Erythroblast (primary cell): ENCODE data around the gene ZBTB38.

Experiments used
- DNase-seq, 2 experiments: peaks; one replicate each; lab custom pipeline; 2025; lab: John Stamatoyannopoulos, UW
- GATA1 ChIP-seq: IDR thresholded peaks from 2 replicates; pipeline ENCODE4 v1.6.1; 2011; ENCODE audit warnings: low read depth, mild to moderate bottlenecking, control low read depth, low read length, moderate library complexity
- POLR2A ChIP-seq: IDR thresholded peaks from 2 replicates; pipeline ENCODE4 v1.6.1; 2011; ENCODE audit warnings: mild to moderate bottlenecking, low read length

Gene ZBTB38

GRCh38 chr3:141413801-141414689 lies 45.7 kb downstream of the ZBTB38 start:
- no peak for DNase-seq
- no peak for TF ChIP-seq GATA1
- no peak for TF ChIP-seq POLR2A

- DNase-seq, result no peak
- TF ChIP-seq GATA1, result no peak
- TF ChIP-seq POLR2A, result no peak
Observed at GRCh38 chr3:141414800-141415462, 46.6 kb downstream of the ZBTB38 start.

- DNase-seq, result no peak
- no peak for TF ChIP-seq POLR2A
- TF ChIP-seq GATA1, result no peak
Observed at GRCh38 chr3:141415953-141416352, 47.6 kb downstream of the ZBTB38 start.
